Spinal cord (tissue), 10 donors: ENCODE data around the gene UGT2A3. TPM values are rescaled to one million over a fixed set of nuclear protein-coding genes. Genes with fewer than 3 reads are reported as not detected.
"Not testable (repeated sequence)": the region's sequence is repeated elsewhere in the genome, so short reads cannot be mapped to it uniquely, and the experiment has no call there.

Experiments used
- DNase-seq, 6 donors: peaks; one replicate each; pipeline versions ENCODE4 v3.0.0 to v3.0.0-alpha.2; 2013 to 2015; ENCODE audit warnings: low spot score in 6 of 6, low read depth in 4 of 6
- H3K27ac ChIP-seq: one replicate; pipeline ENCODE4 v1.5.1; 2013; ENCODE audit warnings: low read depth, low read length, control low read depth
- H3K27me3 ChIP-seq: one replicate; pipeline ENCODE4 v1.6.1; 2013; ENCODE audit warnings: low read length; ENCODE audit not compliant: control insufficient read depth, insufficient read depth
- H3K36me3 ChIP-seq: one replicate; pipeline ENCODE4 v1.6.1; 2013; ENCODE audit warnings: low read length; ENCODE audit not compliant: control insufficient read depth, insufficient read depth
- H3K4me1 ChIP-seq: one replicate; pipeline ENCODE4 v1.6.1; 2013; ENCODE audit warnings: low read length; ENCODE audit not compliant: control insufficient read depth, insufficient read depth
- H3K4me3 ChIP-seq: one replicate; pipeline ENCODE4 v1.5.1; 2013; ENCODE audit warnings: low read depth, low read length, control low read depth
- H3K9me3 ChIP-seq: one replicate; pipeline ENCODE4 v1.6.1; 2013; ENCODE audit warnings: low read length; ENCODE audit not compliant: control insufficient read depth, insufficient read depth
- WGBS: methylation state at CpG from one replicate; pipeline ENCODE4 v1.1.5; 2013; ENCODE audit warnings: missing lambda C conversion rate; ENCODE audit not compliant: insufficient coverage; 5-methylcytosine and 5-hydroxymethylcytosine counted together
- polyA plus RNA-seq, 2 donors: library from polyadenylated mRNA; unstranded; fragments of 120-200 nt; gene quantifications; one replicate each; pipeline ENCODE4 v1.2.1, GENCODE V29; 2013; ENCODE audit not compliant: insufficient read length in 2 of 2
- total RNA-seq, 2 donors: library from RNA; depleted of rRNA in 1 of 2; stranded (reverse); fragments of 120-200 nt in 1 of 2; fragments of >200 nt in 1 of 2; gene quantifications; one replicate each; pipeline versions ENCODE4 v1.2.3 to v1.2.4, GENCODE V29; 2013 to 2014
- donor health status: healthy.

Gene UGT2A3
- total and polyA plus RNA-seq, 4 donors: 0.21 to 0.29 TPM; not detected in 2

GRCh38 chr4:68959085-68959484 lies 7.5 kb upstream of the UGT2A3 start:
- not testable (repeated sequence) for H3K9me3 ChIP-seq, H3K4me1 ChIP-seq, H3K4me3 ChIP-seq, H3K27ac ChIP-seq, H3K27me3 ChIP-seq, H3K36me3 ChIP-seq, DNase-seq
- 86% methylated on average over 1 of the region's 2 CpGs for WGBS

GRCh38 chr4:68954126-68954525 lies 2.5 kb upstream of the UGT2A3 start:
- 88% methylated on average over 2 of the region's 3 CpGs for WGBS
- no peaks in the 10 kb centered on the region for H3K36me3 ChIP-seq
- no peaks in the 10 kb centered on the region for H3K9me3 ChIP-seq
- no peak overlapping the region for H3K4me3 ChIP-seq
- no peak for DNase-seq
- H3K27me3 ChIP-seq: no peaks in the 10 kb centered on the region
- no peak overlapping the region for H3K27ac ChIP-seq
- no peaks in the 10 kb centered on the region for H3K4me1 ChIP-seq

DNA sequence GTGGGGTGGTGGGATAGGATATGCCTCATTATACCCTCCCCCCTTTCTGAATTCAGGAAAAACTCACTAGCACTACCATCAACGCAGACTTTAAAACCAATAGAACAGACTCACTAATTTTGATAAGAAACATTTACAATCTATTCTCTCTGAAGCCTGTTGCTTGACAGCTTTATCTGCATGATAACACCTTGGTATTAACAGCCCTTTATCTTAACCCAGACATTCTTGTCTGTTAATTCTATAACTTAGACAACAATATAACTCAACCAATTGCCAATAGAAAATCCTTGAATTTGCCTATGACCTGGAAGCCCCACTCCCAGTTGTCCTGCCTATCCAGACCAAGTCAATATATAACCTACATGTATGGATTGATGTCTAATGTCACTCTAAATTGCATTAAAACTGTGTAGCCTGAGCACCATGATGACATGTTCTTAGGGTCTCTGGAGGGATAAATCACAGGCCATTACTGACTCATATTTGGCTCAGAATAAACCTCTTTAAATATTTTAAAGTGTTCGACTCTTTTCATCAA lies 1.5 kb upstream of the UGT2A3 start:
- no peak overlapping the region for H3K4me3 ChIP-seq
- no peak for DNase-seq
- no peaks in the 10 kb centered on the region for H3K36me3 ChIP-seq
- no peak overlapping the region for H3K27ac ChIP-seq
- no peaks in the 10 kb centered on the region for H3K9me3 ChIP-seq
- 100% methylated on average over 2 of the region's 2 CpGs for WGBS
- H3K27me3 ChIP-seq: no peaks in the 10 kb centered on the region
- H3K4me1 ChIP-seq: no peaks in the 10 kb centered on the region

DNA sequence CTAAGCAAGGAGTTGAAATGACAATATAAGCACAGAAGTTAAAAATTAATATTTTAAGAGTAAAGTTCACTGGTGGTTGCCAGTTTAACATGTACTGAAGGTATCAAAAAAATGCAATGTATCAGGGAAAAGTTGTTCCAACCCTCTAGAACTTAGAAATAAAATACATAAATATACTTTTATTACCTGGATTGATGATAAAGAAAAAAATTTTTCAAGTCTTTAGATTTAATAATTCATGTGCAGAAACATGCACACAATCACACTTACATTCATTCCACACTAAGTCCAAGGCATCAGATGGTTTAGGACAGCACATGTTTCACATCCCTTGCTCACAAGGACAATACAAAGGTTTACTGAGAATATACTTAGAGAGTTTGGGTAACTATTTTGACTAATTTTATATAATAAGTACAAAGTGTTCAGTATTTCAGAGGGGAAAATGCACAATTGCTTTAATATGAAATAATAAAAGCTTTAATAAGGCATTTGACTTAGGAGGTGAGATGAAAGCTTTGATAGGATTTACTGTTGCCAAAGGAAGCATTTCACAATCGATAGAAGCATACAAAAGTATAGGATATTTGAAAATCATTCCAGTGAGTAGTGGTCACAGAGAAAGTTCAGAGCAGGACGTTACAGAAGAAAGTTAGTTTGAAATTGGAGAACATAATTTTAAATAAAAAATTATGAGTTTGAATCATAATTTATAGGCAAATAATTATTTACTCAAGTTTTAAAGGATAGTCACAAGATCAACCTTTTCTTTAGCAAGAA lies 392 bp upstream of the UGT2A3 start:
- no peaks in the 10 kb centered on the region for H3K36me3 ChIP-seq
- no CpG with 5 or more reads among the region's 2 CpGs for whole genome bisulfite sequencing
- no peaks in the 10 kb centered on the region for H3K27me3 ChIP-seq
- no peaks in the 10 kb centered on the region for H3K9me3 ChIP-seq
- H3K4me1 ChIP-seq: no peaks in the 10 kb centered on the region
- no peak overlapping the region for H3K4me3 ChIP-seq
- DNase-seq: no peak
- H3K27ac ChIP-seq: no peak overlapping the region

- no peaks in the 10 kb centered on the region for H3K27me3 ChIP-seq
- DNase-seq: no peak
- no peaks in the 10 kb centered on the region for H3K4me1 ChIP-seq
- no CpG with 5 or more reads among the region's 2 CpGs for WGBS
- H3K27ac ChIP-seq: no peak overlapping the region
- H3K36me3 ChIP-seq: no peaks in the 10 kb centered on the region
- H3K4me3 ChIP-seq: no peak overlapping the region
- no peaks in the 10 kb centered on the region for H3K9me3 ChIP-seq
Measured at GRCh38 chr4:68950033-68950432, 1.6 kb downstream of the UGT2A3 start.

DNA sequence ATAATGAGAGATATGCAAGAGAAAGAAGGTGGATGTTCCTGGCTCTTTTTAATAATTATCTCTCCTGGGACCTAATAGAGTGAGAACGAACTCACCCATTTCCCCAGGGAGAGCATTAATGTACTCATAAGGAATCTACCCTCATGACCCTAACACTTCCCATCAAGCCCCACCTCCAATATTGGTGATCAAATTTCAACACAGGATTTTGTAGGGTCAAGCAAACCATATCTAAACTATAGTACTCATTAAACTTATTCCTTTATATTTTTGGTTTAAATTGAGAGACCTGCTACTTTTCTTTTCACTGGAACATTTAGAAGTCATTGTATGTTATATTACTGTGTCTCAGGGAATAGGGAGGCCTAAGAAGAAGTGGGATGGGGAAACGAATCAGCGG lies 2.6 kb downstream of the UGT2A3 start:
- H3K4me3 ChIP-seq: no peak overlapping the region
- H3K36me3 ChIP-seq: no peaks in the 10 kb centered on the region
- H3K27ac ChIP-seq: no peak overlapping the region
- H3K4me1 ChIP-seq: no peaks in the 10 kb centered on the region
- H3K27me3 ChIP-seq: no peaks in the 10 kb centered on the region
- no peaks in the 10 kb centered on the region for H3K9me3 ChIP-seq
- no peak for DNase-seq
- WGBS: 88% methylated on average over 1 of the region's 3 CpGs

GRCh38 chr4:68948044-68948743 lies 3.4 kb downstream of the UGT2A3 start:
- no CpG with 5 or more reads among the region's 2 CpGs for WGBS
- H3K27me3 ChIP-seq: no peaks in the 10 kb centered on the region
- no peaks in the 10 kb centered on the region for H3K4me1 ChIP-seq
- no peaks in the 10 kb centered on the region for H3K9me3 ChIP-seq
- no peaks in the 10 kb centered on the region for H3K36me3 ChIP-seq
- H3K27ac ChIP-seq: no peak overlapping the region
- no peak for DNase-seq
- no peak overlapping the region for H3K4me3 ChIP-seq

GRCh38 chr4:68929076-68929737 lies 22.4 kb downstream of the UGT2A3 start:
- H3K4me1 ChIP-seq: no peaks in the 10 kb centered on the region
- H3K36me3 ChIP-seq: no peaks in the 10 kb centered on the region
- H3K27me3 ChIP-seq: no peaks in the 10 kb centered on the region
- WGBS: no CpG with 5 or more reads among the region's 3 CpGs
- H3K9me3 ChIP-seq: no peaks in the 10 kb centered on the region
- no peak overlapping the region for H3K4me3 ChIP-seq
- H3K27ac ChIP-seq: no peak overlapping the region
- DNase-seq: no peak

DNA sequence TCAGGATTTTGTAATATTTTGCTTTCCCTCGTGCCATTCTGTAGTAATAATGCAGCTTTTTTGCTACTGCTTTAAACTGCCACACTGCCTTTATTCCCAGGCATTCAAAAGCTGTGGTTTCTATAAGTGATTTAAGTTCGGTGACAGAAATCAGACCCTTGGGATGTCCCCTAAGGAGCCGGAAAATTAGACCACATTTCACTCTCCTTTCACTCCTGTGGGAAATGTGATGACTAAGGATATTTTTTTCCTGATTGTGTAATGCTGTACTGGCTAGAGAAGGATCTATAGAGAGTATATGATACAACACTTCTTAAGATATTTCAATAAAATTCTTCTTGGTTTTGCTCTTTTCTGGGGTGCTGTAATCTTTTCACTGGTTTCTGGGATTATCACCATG lies 24.4 kb downstream of the UGT2A3 start:
- no peaks in the 10 kb centered on the region for H3K4me1 ChIP-seq
- H3K36me3 ChIP-seq: no peaks in the 10 kb centered on the region
- H3K27ac ChIP-seq: no peak overlapping the region
- H3K4me3 ChIP-seq: no peak overlapping the region
- H3K9me3 ChIP-seq: no peaks in the 10 kb centered on the region
- no peaks in the 10 kb centered on the region for H3K27me3 ChIP-seq
- peak in 1 of 6 donors; percentile 42 for DNase-seq
- WGBS: no CpG with 5 or more reads among the region's 3 CpGs
